Stomach (tissue), 9 donors: ENCODE measurements around the gene INS. TPM values are rescaled to one million over a fixed set of nuclear protein-coding genes. Genes with fewer than 3 reads are reported as not detected.

Source experiments
- DNase-seq, 2 donors: peaks; one replicate each; pipeline versions ENCODE4 v3.0.0 to v3.0.0-alpha.2; 2013 to 2019
- H3K27ac ChIP-seq, 5 donors: fragments of 200-600 bp in 4 of 5; sonication (generic) in 4 of 5; one replicate each; pipeline ENCODE4 v1.5.1; 2013 to 2019; ENCODE audit warnings: mild to moderate bottlenecking in 1 of 5, moderate library complexity in 1 of 5
- H3K27me3 ChIP-seq, 3 donors: fragments of 200-600 bp; sonication (generic); one replicate each; pipeline ENCODE4 v1.5.1; 2017 to 2019; ENCODE audit warnings: mixed run types in 1 of 3
- H3K36me3 ChIP-seq, 4 donors: fragments of 200-600 bp; sonication (generic); 1 replicate in 3 of 4; 2 replicates in 1 of 4; pipeline ENCODE4 v1.5.1; 2016 to 2019
- H3K4me1 ChIP-seq, 4 donors: fragments of 200-600 bp; sonication (generic); one replicate each; pipeline ENCODE4 v1.5.1; 2016 to 2019
- H3K4me3 ChIP-seq, 4 donors: fragments of 200-600 bp; sonication (generic) in 3 of 4; one replicate each; pipeline ENCODE4 v1.5.1; 2016 to 2019; ENCODE audit warnings: mild to moderate bottlenecking in 1 of 4
- H3K9me3 ChIP-seq, 4 donors: fragments of 200-600 bp; sonication (generic); one replicate each; pipeline ENCODE4 v1.5.1; 2016 to 2019
- CTCF ChIP-seq, 7 experiments: fragments of 450-650 bp in 4 of 7; fragments of 200-600 bp in 3 of 7; sonication (generic) in 3 of 7; IDR thresholded peaks; one replicate each; pipeline ENCODE4 v1.5.1; 2016 to 2019; ENCODE audit warnings: antibody characterized with exemption in 7 of 7, control low read depth in 2 of 7, mild to moderate bottlenecking in 1 of 7
- EP300 ChIP-seq: sonication (generic); formaldehyde crosslinking; IDR thresholded peaks from one replicate; pipeline ENCODE4 v1.6.1; 2017; ENCODE audit warnings: antibody characterized with exemption
- POLR2A ChIP-seq, 4 donors: fragments of 450-650 bp; IDR thresholded peaks; one replicate each; pipeline ENCODE4 v1.6.1; 2016; ENCODE audit warnings: antibody characterized with exemption in 4 of 4, control low read depth in 2 of 4, mild to moderate bottlenecking in 1 of 4, moderate library complexity in 1 of 4
- POLR2AphosphoS5 ChIP-seq, 3 donors: sonication (generic); formaldehyde crosslinking; IDR thresholded peaks; one replicate each; pipeline ENCODE4 v1.6.1; 2016; ENCODE audit warnings: antibody characterized with exemption in 3 of 3
- WGBS, 5 donors: extraction: QIAGEN DNeasy Blood & Tissue Kit in 3 of 5; methylation state at CpG; one replicate each; pipeline versions ENCODE4 v1.1.5 to v1.1.7; 2013 to 2018; 5-methylcytosine and 5-hydroxymethylcytosine counted together
- intact Hi-C: fragments of 100-400 bp; cut with DNase I; formaldehyde crosslinking; loops from one replicate; pipeline ENCODE4 v1.15.1; 2023; ENCODE audit warnings: low total_unique reads
- polyA plus RNA-seq, 3 donors: library from polyadenylated mRNA; stranded (reverse); fragments of 200-250 nt; gene quantifications; one replicate each; pipeline ENCODE4 v1.2.3, GENCODE V29; 2013
- total RNA-seq, 5 donors: library from RNA; depleted of rRNA; stranded (reverse); fragments of >200 nt; gene quantifications; one replicate each; pipeline versions ENCODE4 v1.1.0 to v1.2.3, GENCODE V29; 2014 to 2016
- donor health status: healthy with polysubstance abuse.
- donor health status: Bipolar disorder and iron deficiency.
- donor health status: healthy.

The INS gene
- total and polyA plus RNA-seq, 8 donors = 7.2 to 37.6 TPM; not detected in 6

- Histone ChIP-seq H3K36me3 (no peaks in the 10 kb centered on the region), H3K27ac (no peak overlapping the region), H3K4me3 (no peak overlapping the region), H3K27me3 (peaks cover 0 to 51% (median 13%) of the 10 kb centered on the region in 3 donors), H3K4me1 (peaks cover 4 to 8% (median 7%) of the 10 kb centered on the region in 4 donors), H3K9me3 (no peaks in the 10 kb centered on the region)
- no peak for DNase-seq
- intact Hi-C loops = loop anchor here (10.0 kb wide), 1 partner anchor 501 kb away; no protein-coding TSS in a partner anchor
- WGBS, 5 donors = 78 to 88% (median 84%) methylated on average over 27 to 29 of the region's 29 CpGs
- no peak for TF ChIP-seq CTCF (IDR thresholded peaks at IDR 0.05)
- no peak for TF ChIP-seq EP300
Measured at GRCh38 chr11:2155511-2155910, 5.5 kb downstream of the INS start.

GRCh38 chr11:2154889-2155288, 6.1 kb downstream of the INS start:
- no peaks in the 10 kb centered on the region for H3K36me3 ChIP-seq
- TF ChIP-seq EP300 = no peak
- no peak for TF ChIP-seq POLR2AphosphoS5 (IDR thresholded peaks at IDR 0.05)
- no peak for TF ChIP-seq CTCF (IDR thresholded peaks at IDR 0.05)
- TF ChIP-seq POLR2A (IDR thresholded peaks at IDR 0.05) = no peak
- intact Hi-C loops = loop anchor here (5.0 to 10.0 kb wide), 2 partner anchors 323 to 500 kb away; partner anchors contain the start of gene SYT8
- H3K9me3 ChIP-seq = no peaks in the 10 kb centered on the region
- H3K4me3 ChIP-seq = no peak overlapping the region
- no peak overlapping the region for H3K27ac ChIP-seq
- peaks cover 4 to 8% (median 7%) of the 10 kb centered on the region in 4 donors for H3K4me1 ChIP-seq
- H3K27me3 ChIP-seq = peaks cover 0 to 51% (median 12%) of the 10 kb centered on the region in 3 donors
- no peak for DNase-seq
- WGBS, 5 donors = 72 to 85% (median 84%) methylated on average over 10 to 17 of the region's 17 CpGs

- Histone ChIP-seq H3K4me3 (no peak overlapping the region), H3K4me1 (peaks cover 4 to 8% (median 7%) of the 10 kb centered on the region in 4 donors), H3K36me3 (no peaks in the 10 kb centered on the region), H3K27ac (no peak overlapping the region), H3K27me3 (peaks cover 0 to 51% (median 13%) of the 10 kb centered on the region in 3 donors), H3K9me3 (no peaks in the 10 kb centered on the region)
- 67 to 89% (median 84%) methylated on average over 1 to 7 of the region's 7 CpGs for WGBS, 5 donors
- no peak for DNase-seq
- TF ChIP-seq POLR2AphosphoS5 (IDR thresholded peaks at IDR 0.05) (no peak), CTCF (IDR thresholded peaks at IDR 0.05) (no peak), EP300 (no peak), POLR2A (IDR thresholded peaks at IDR 0.05) (no peak)
- intact Hi-C loops = loop anchor here (5.0 to 10.0 kb wide), 2 partner anchors 322 to 499 kb away; partner anchors contain the start of gene SYT8
Measured at GRCh38 chr11:2154195-2154585, 6.8 kb downstream of the INS start.

GRCh38 chr11:2153581-2154194, 7.3 kb downstream of the INS start:
- no peak for DNase-seq
- 46 to 73% (median 65%) methylated on average over 5 to 14 of the region's 14 CpGs for WGBS, 5 donors
- peaks cover 0 to 51% (median 18%) of the 10 kb centered on the region in 3 donors for H3K27me3 ChIP-seq
- intact Hi-C loops = loop anchor here (5.0 to 10.0 kb wide), 2 partner anchors 321 to 499 kb away; partner anchors contain the start of gene SYT8
- no peaks in the 10 kb centered on the region for H3K36me3 ChIP-seq
- H3K9me3 ChIP-seq = no peaks in the 10 kb centered on the region
- H3K4me3 ChIP-seq = no peak overlapping the region
- H3K27ac ChIP-seq = no peak overlapping the region
- peaks cover 4 to 8% (median 7%) of the 10 kb centered on the region in 4 donors for H3K4me1 ChIP-seq
- TF ChIP-seq POLR2A (IDR thresholded peaks at IDR 0.05) (no peak), EP300 (no peak), CTCF (IDR thresholded peaks at IDR 0.05) (no peak), POLR2AphosphoS5 (IDR thresholded peaks at IDR 0.05) (no peak)
